Activated naive CD8-positive, alpha-beta T cell treated with anti-CD3 and anti-CD28 coated beads, Interleukin-2, amount 10 ng/mL, durations not matched to agents 7 days and 5 days (primary cell): Measurements from ENCODE around the gene SLU7. TPM values are rescaled to one million over a fixed set of nuclear protein-coding genes. Genes with fewer than 3 reads are reported as not detected.

Experiments used
- ATAC-seq: fragments of 150-1000 bp; cut with Tn5 transposase; one replicate; pipeline ENCODE4 v1.10.0; 2021; ENCODE audit warnings: low read depth, moderate library complexity
- POLR2A ChIA-PET: fragments of 350-600 bp; sonication (Branson Sonifier 250); formaldehyde crosslinking; loops from one replicate; lab custom pipeline; 2021; ENCODE audit warnings: antibody characterized with exemption; lab: Charles Lee
- DNase-seq: peaks from one replicate; pipeline ENCODE4 v3.0.0; 2021
- H3K27ac Mint-ChIP-seq: one replicate; pipeline ENCODE4 v1.8.0; 2022; ENCODE audit warnings: mild to moderate bottlenecking, mixed read lengths
- H3K27me3 Mint-ChIP-seq: one replicate; pipeline ENCODE4 v1.8.0; 2022; ENCODE audit warnings: mild to moderate bottlenecking, moderate library complexity, mixed read lengths
- H3K36me3 Mint-ChIP-seq: one replicate; pipeline ENCODE4 v1.8.0; 2021; ENCODE audit warnings: mild to moderate bottlenecking, mixed read lengths
- H3K4me1 Mint-ChIP-seq: one replicate; pipeline ENCODE4 v1.8.0; 2021; ENCODE audit warnings: mixed read lengths
- H3K4me3 Mint-ChIP-seq: one replicate; pipeline ENCODE4 v1.8.0; 2022; ENCODE audit warnings: mild to moderate bottlenecking, moderate library complexity, mixed read lengths
- H3K9me3 Mint-ChIP-seq: one replicate; pipeline ENCODE4 v1.8.0; 2021; ENCODE audit warnings: mixed read lengths
- total RNA-seq, 2 experiments: library from RNA; stranded (reverse); gene quantifications; one replicate each; pipeline ENCODE4 v1.2.3, GENCODE V29; 2021

Gene SLU7
- total RNA-seq, 2 experiments from 2014 or later: 62.3 to 66.6 TPM

- Mint-ChIP-seq H3K4me1 (peaks cover 44% of the 10 kb centered on the region), H3K9me3 (no peaks in the 10 kb centered on the region), H3K27ac (peak overlapping the region; percentile 15), H3K27me3 (no peaks in the 10 kb centered on the region), H3K36me3 (peaks cover 32% of the 10 kb centered on the region), H3K4me3 (peak overlapping the region; percentile 98)
- DNase-seq (no peak), ATAC-seq (no peak)
- POLR2A ChIA-PET: no interaction called here
Measured at GRCh38 chr5:160423099-160423498, 4.2 kb upstream of the SLU7 start.

GRCh38 chr5:160421625-160422258, 2.9 kb upstream of the SLU7 start, which contains the start of gene PTTG1:
TSS of gene PTTG1 (plus strand) at chr5:160421855. CDS start at chr5:160422313, 458 bp downstream.
- ATAC-seq (peak; percentile 66), DNase-seq (peak; percentile 94)
- peak within 1 kb of the TSS; percentile 98 for H3K4me3 Mint-ChIP-seq
- H3K27ac Mint-ChIP-seq: peak within 1 kb of the TSS; percentile 94
- no peaks in the 10 kb centered on the region for H3K27me3 Mint-ChIP-seq
- POLR2A ChIA-PET: interaction anchor here (0.7 to 1.4 kb wide), 3 partner anchors 9 to 47 kb away, joined by 3 to 4 read pairs (median 3); no protein-coding TSS in a partner anchor
- H3K4me1 Mint-ChIP-seq: peaks cover 52% of the 10 kb centered on the region
- peaks cover 27% of the 10 kb centered on the region for H3K36me3 Mint-ChIP-seq
- no peaks in the 10 kb centered on the region for H3K9me3 Mint-ChIP-seq

- Mint-ChIP-seq H3K27ac (peak overlapping the region; percentile 95), H3K4me1 (peaks cover 55% of the 10 kb centered on the region), H3K9me3 (no peaks in the 10 kb centered on the region), H3K4me3 (peak overlapping the region; percentile 97), H3K27me3 (no peaks in the 10 kb centered on the region), H3K36me3 (peaks cover 27% of the 10 kb centered on the region)
- ATAC-seq: no peak
- no peak for DNase-seq
- POLR2A ChIA-PET: interaction anchor here (1.4 to 2.1 kb wide), 2 partner anchors 21 to 1212 kb away, joined by 3 to 8 read pairs; partner anchors contain the start of gene FAM200C
Measured at GRCh38 chr5:160420331-160420610, 1.4 kb upstream of the SLU7 start.

- H3K36me3 Mint-ChIP-seq: peaks cover 24% of the 10 kb centered on the region
- POLR2A ChIA-PET: interaction anchor here (0.7 to 2.1 kb wide), 11 partner anchors 11 to 1367 kb away, joined by 3 to 12 read pairs (median 3); partner anchors contain the start of genes FAM200C and PWWP2A
- DNase-seq (no peak), ATAC-seq (no peak)
- no peaks in the 10 kb centered on the region for H3K27me3 Mint-ChIP-seq
- H3K9me3 Mint-ChIP-seq: no peaks in the 10 kb centered on the region
- H3K4me1 Mint-ChIP-seq: peaks cover 51% of the 10 kb centered on the region
- peak overlapping the region; percentile 95 for H3K27ac Mint-ChIP-seq
- H3K4me3 Mint-ChIP-seq: peak overlapping the region; percentile 97
Measured at GRCh38 chr5:160419458-160420330, 813 bp upstream of the SLU7 start.

- ATAC-seq: peak; percentile 86
- peak within 1 kb of the TSS; percentile 87 for H3K4me3 Mint-ChIP-seq
- peaks cover 2% of the 10 kb centered on the region for H3K27me3 Mint-ChIP-seq
- peaks cover 7% of the 10 kb centered on the region for H3K36me3 Mint-ChIP-seq
- H3K27ac Mint-ChIP-seq: peak within 1 kb of the TSS; percentile 32
- POLR2A ChIA-PET: interaction anchor here (1.0 kb wide), 1 partner anchor 20 kb away, joined by 8 read pairs; the partner anchor contains the start of gene SLU7
- peaks cover 3% of the 10 kb centered on the region for H3K4me1 Mint-ChIP-seq
- DNase-seq: peak; percentile 73
- H3K9me3 Mint-ChIP-seq: no peaks in the 10 kb centered on the region
Measured at GRCh38 chr5:160399402-160400353, 19.2 kb downstream of the SLU7 start, which contains the start of gene FAM200C. TSS of gene FAM200C (minus strand) at chr5:160400054. CDS start at chr5:160395490, 4,564 bp downstream.

GRCh38 chr5:160398806-160399205, 20.1 kb downstream of the SLU7 start:
- ATAC-seq (no peak), DNase-seq (no peak)
- Mint-ChIP-seq H3K27me3 (peaks cover 4% of the 10 kb centered on the region), H3K4me3 (peak overlapping the region; percentile 87), H3K9me3 (no peaks in the 10 kb centered on the region), H3K36me3 (peaks cover 3% of the 10 kb centered on the region), H3K4me1 (peaks cover 3% of the 10 kb centered on the region), H3K27ac (no peak overlapping the region)
- POLR2A ChIA-PET: interaction anchor here (1.0 kb wide), 1 partner anchor 21 kb away, joined by 8 read pairs; the partner anchor contains the start of gene SLU7

- POLR2A ChIA-PET: no interaction called here
- Mint-ChIP-seq H3K27ac (no peak overlapping the region), H3K4me3 (no peak overlapping the region)
Measured at GRCh38 chr5:160397492-160397891, 21.4 kb downstream of the SLU7 start.

GRCh38 chr5:160395111-160395510, 23.8 kb downstream of the SLU7 start:
- ATAC-seq (no peak), DNase-seq (no peak)
- Mint-ChIP-seq H3K27me3 (peaks cover 6% of the 10 kb centered on the region), H3K36me3 (no peaks in the 10 kb centered on the region), H3K4me1 (peaks cover 2% of the 10 kb centered on the region), H3K27ac (no peak overlapping the region), H3K4me3 (no peak overlapping the region), H3K9me3 (no peaks in the 10 kb centered on the region)
- POLR2A ChIA-PET: no interaction called here

More at GRCh38 chr5:160397492-160397891, 21.4 kb downstream of the SLU7 start:
- H3K36me3 Mint-ChIP-seq: no peaks in the 10 kb centered on the region
- H3K27me3 Mint-ChIP-seq: peaks cover 6% of the 10 kb centered on the region
- DNase-seq: no peak
- H3K9me3 Mint-ChIP-seq: no peaks in the 10 kb centered on the region
- ATAC-seq: no peak
- peaks cover 3% of the 10 kb centered on the region for H3K4me1 Mint-ChIP-seq

GRCh38 chr5:160390787-160391696, 27.8 kb downstream of the SLU7 start:
- Mint-ChIP-seq H3K27me3 (peaks cover 6% of the 10 kb centered on the region), H3K4me3 (no peak overlapping the region), H3K9me3 (peaks cover 6% of the 10 kb centered on the region), H3K4me1 (no peaks in the 10 kb centered on the region), H3K27ac (no peak overlapping the region), H3K36me3 (peaks cover 4% of the 10 kb centered on the region)
- POLR2A ChIA-PET: no interaction called here
- ATAC-seq: no peak
- DNase-seq: no peak

GRCh38 chr5:160387445-160387844, 31.4 kb downstream of the SLU7 start:
- POLR2A ChIA-PET: no interaction called here
- H3K36me3 Mint-ChIP-seq: peaks cover 4% of the 10 kb centered on the region
- H3K27me3 Mint-ChIP-seq: peaks cover 5% of the 10 kb centered on the region
- no peak overlapping the region for H3K4me3 Mint-ChIP-seq
- DNase-seq: no peak
- H3K4me1 Mint-ChIP-seq: no peaks in the 10 kb centered on the region
- H3K9me3 Mint-ChIP-seq: peaks cover 6% of the 10 kb centered on the region
- no peak for ATAC-seq
- H3K27ac Mint-ChIP-seq: no peak overlapping the region

- no peak for DNase-seq
- Mint-ChIP-seq H3K27me3 (peaks cover 15% of the 10 kb centered on the region), H3K36me3 (peaks cover 4% of the 10 kb centered on the region), H3K4me1 (no peaks in the 10 kb centered on the region), H3K27ac (no peak overlapping the region), H3K9me3 (peaks cover 6% of the 10 kb centered on the region), H3K4me3 (no peak overlapping the region)
- ATAC-seq: no peak
- POLR2A ChIA-PET: interaction anchor here (0.5 kb wide), 1 partner anchor 202 kb away, joined by 5 read pairs; no protein-coding TSS in a partner anchor
Measured at GRCh38 chr5:160385496-160385895, 33.4 kb downstream of the SLU7 start.

- Mint-ChIP-seq H3K27ac (no peak overlapping the region), H3K9me3 (peaks cover 6% of the 10 kb centered on the region), H3K4me1 (no peaks in the 10 kb centered on the region), H3K36me3 (peaks cover 4% of the 10 kb centered on the region), H3K4me3 (no peak overlapping the region), H3K27me3 (peaks cover 22% of the 10 kb centered on the region)
- POLR2A ChIA-PET: no interaction called here
- DNase-seq: no peak
- ATAC-seq: no peak
Measured at GRCh38 chr5:160384681-160385080, 34.2 kb downstream of the SLU7 start.
